Kidney tubule cell (primary cell): ENCODE measurements around the gene TPM2.

Experiments used
- DNase-seq: peaks from one replicate; pipeline ENCODE4 v3.0.0-alpha.2; 2018; ENCODE audit warnings: low spot score

Gene TPM2

DNA sequence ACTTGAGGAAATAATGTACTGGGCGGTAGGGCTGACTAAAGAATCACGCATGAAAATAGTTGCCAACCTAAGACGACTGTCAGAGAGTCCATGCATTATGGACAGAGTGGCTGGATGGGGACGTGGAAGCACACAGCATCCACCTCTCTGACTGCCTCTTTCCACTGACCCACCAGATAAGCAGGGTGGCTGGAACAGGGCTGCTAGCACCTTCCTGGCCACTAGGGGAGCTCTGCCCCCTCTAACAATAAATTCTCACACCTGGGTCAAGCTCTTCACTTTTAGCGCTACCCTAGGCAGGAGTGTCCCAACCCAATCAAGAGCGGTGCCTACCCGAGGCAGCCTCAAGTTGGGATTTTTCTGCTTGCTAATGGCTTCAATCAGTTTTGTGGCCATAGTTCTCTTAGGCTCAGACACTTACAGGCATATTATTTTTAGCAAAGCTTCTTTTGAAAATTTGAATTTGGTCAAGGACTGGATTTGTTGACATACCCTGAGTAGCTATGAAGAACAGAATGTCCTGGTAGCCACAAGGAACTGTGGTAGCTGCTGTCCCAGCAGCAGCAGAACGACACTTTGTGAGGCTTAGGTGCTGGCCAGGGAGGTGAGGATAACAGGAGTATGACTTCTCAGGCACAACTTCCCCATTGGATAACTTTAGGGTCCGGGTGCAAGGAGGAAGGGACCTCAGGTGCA is 6.9 kb upstream of the TPM2 start:
- DNase-seq = peak; percentile 62

DNA sequence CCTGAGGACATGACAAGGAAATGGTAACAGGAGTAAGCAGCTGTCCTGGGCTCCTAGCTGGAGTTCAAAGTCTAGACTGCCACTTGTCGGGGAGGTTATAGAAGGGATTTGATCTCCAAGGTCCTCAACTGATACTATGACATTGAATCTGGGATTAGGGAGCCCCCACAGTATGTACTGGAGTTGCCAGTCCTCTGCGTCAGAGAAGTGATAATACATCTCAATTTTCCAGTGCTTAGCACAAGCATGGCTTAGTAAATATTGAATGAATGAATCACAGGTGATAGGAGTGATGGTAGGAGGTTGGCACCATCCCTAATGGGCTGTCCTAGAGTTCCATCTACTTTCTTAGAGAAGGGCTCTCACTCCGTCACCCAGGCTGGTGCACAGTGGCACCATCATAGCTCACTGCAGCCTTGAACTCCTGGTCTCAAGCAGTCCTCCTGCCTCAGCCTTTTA is 6.2 kb upstream of the TPM2 start:
- DNase-seq = no peak

DNA sequence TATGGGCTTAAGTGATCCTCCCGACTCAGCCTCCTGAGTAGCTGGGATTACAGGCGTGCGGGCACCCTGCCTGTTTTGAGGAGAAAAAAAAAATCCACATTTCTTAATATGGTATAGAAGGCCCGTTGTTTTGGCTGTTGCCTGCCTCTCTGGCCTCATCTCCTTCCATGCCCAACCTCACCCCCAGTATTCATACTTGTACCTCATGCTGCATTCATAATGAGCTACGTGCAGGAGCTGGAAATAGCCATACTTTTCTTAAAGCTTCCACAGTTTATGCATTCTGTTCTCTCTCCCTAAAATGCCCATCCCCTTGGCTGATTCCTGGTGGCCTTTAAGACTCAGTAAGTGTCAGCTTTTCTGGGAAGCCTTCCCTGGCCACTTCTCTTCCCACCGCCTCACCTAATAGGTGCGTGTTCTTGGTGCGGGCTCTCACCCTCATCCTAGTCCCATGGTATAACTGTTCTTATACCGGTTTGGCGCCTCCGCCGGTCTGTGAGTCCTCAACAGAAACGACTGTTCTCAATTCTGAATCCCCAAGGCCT is 2.1 kb upstream of the TPM2 start:
- DNase-seq = no peak

DNA sequence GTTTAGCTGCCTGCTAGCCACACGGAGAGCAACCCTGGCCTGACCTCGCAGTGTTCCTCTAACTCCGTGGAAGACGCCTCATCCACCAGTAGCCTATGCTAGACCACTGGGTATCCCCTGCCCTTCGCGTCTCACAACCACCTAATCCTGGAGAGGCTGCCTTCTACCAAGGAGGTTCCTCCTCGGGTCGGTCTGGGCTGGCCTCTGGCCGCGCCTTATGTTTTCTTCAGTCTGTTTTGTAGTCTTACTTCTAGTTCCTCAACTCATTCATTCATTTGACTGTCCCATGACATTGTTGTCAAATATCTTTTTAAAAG is 1.6 kb upstream of the TPM2 start:
- DNase-seq = no peak

GRCh38 chr9:35690614-35691333 is 1.0 kb upstream of the TPM2 start:
- DNase-seq = peak; percentile 56

DNA sequence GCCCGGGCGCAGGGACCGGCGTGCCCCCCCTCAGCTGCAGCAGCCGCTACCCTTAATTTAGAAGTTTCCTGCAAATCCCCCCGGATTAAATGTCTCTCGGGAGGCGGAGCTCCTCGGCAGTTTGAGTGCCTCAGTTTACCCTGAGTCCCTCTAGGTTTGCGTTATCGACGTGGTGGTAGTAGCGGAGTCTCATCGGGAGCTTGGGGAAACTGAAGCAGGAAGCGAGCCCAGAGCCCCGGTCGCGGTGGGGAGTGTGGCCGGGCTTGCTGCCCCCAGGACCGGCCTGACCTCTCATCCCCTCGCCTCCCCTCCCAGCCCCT is 529 bp upstream of the TPM2 start:
- no peak for DNase-seq

DNA sequence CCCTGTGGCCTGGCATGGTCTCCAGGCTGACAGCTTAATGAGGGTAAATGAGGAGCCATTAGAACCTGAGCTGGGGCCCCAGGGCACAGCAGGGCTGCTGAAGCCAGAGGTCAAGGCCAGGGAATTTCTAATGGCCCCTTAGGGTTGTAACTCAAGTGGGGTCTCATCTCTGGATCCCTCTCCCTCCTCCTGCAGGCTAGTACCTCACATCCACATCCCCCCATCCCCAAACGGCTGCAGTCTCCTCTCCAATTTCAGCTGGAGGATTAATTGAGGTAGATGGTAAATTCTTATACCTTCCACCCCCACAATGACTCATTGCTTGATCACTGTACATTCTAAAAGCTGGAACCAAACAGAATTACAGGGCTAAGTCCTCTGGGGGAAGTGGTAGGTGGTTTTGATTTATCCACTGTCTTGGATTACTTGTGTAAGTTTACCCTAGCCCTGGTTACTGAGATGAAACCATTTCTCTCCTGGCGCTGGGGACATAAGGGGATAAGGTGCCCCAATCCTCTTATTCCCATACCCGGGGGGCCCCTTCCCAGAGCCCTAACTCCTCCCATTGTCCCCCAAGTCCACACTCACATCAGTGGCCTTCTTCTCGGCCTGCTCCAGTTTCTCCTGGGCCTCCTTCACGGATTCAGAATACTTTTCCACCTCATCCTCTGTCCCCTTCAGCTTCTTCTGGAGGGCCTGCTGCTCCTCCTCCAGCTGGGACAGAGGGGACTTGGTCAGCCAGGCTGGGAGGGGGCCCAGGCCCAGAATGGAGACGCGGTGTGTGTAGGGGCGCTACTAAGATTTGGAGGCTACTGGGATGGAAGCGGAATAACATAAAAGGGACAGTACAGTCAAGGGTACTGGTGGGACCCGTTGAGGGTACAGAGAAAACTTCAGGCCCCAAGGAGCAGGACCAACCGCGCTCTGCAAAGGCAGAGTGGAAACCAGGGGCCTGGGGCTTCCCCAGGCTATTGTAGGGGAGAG is 875 bp downstream of the TPM2 start:
- DNase-seq = peak; percentile 78

DNA sequence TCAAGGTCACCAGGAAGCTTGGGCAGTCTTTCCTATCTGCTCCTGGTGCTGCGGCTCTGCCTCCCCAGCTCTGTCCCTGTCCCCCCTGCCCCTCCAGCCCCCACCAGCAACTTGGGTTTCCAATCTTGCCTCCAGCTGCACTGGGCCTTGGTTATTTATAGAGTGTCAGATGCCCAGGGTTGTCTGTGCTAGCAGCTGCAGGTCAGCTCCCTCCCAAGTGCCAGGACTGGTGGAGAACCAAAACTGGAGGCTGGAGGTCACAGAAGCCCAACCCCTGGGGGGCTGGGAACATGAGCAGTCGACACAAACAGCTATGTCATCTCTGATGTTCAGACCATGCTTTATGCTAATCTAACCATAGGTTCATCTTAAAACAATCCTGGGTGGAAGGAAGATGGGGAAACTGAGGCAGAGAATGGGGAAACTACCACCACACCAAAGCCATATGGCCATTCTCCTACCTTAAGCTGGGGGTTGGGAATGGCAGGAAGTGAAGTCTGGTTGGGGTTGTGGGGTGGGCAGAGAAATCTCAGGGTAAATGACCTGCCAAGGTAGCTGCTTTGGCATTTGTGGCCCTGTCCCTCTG is 1.7 kb downstream of the TPM2 start:
- DNase-seq = no peak

GRCh38 chr9:35687306-35687705 is 2.4 kb downstream of the TPM2 start:
- no peak for DNase-seq

DNA sequence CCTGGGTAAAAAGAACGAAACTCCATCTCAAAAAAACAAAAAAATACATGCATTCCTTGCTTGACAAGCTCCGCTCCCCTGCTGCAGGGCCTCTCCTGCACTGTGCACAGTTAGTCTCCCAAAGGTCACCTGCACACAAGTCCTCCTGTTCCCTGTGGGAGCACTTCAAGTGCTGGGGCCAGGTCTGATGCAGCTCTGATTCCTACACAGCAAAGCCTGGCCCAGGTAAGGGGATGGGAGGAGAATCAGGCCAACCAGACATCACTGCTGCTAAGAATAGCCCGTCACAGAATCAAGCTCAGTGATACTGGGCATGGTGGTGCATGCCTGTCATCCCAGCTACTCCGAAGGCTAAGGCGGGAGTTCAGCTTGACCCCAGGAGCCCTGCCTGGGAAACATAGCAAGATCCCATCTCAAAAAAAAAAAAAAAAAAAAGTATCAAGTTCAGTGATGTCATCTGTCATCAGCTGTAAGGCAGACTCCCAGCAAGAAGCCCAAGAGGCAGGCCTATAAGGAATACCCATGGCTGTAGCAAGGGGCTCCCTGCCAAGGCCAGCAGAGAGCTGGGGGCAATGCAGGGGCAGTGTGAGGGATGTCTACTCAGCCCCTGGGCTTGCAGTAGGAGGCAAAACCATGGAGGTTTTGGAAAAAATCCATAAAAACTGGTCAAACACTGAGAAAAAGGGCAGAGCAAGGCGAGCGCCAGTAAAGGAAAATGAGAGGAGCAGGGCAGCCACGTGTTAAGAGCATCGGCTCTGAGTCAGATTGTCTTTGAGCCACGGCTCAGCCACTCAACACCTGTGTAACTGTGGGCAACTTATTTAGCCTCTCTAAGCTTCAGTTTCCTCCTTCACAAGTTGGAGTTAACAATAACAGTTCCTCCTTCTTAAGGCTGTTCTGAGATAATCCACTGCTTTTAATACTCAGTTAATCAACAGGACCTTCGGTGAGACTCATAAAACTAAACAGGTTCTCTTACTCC is 3.2 kb downstream of the TPM2 start:
- DNase-seq = no peak

DNA sequence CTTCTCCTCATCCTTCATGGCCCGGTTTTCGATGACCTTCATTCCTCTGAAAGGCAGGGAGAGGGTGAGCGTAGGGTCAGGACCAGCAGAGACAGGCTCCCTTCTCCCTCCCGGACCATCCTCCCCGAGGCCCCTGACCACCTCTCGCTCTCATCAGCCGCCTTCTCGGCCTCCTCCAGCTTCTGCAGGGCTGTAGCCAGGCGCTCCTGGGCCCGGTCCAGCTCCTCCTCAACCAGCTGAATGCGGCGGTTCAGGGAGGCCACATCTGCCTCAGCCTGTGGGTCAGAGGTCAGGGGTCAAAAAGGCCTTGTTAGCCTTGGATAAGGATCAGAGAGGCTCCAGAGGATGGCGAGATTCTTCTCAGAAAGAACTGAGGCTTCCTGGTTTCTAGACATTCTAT is 4.2 kb downstream of the TPM2 start:
- DNase-seq = no peak

GRCh38 chr9:35684921-35685320 is 4.8 kb downstream of the TPM2 start:
- no peak for DNase-seq

DNA sequence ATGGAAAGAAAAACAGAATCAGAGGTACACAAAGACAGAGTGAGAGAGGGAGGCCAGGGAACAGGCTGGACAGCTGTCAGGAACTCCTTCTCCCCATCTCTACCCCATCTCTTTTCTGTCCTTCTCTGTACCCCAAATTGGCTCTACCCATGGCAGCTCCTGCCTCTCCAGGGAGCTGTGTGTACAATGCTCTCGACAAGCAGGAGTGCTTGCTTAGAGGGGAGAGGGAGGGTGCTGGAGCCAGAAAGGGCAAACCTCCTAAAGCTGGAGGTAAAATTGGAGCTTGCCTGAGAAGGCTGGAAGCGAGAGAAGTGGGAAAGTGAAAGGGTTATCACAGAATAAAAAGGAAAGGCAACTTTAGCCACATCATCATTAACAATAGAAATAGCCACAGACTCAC is 6.4 kb downstream of the TPM2 start:
- no peak for DNase-seq

- no peak for DNase-seq
These were observed 7.0 kb downstream of the TPM2 start for GRCh38 chr9:35682520-35683315.

- no peak for DNase-seq
These were observed 7.7 kb downstream of the TPM2 start for GRCh38 chr9:35682051-35682450.

GRCh38 chr9:35681341-35682002 is 8.3 kb downstream of the TPM2 start:
- DNase-seq = no peak

DNA sequence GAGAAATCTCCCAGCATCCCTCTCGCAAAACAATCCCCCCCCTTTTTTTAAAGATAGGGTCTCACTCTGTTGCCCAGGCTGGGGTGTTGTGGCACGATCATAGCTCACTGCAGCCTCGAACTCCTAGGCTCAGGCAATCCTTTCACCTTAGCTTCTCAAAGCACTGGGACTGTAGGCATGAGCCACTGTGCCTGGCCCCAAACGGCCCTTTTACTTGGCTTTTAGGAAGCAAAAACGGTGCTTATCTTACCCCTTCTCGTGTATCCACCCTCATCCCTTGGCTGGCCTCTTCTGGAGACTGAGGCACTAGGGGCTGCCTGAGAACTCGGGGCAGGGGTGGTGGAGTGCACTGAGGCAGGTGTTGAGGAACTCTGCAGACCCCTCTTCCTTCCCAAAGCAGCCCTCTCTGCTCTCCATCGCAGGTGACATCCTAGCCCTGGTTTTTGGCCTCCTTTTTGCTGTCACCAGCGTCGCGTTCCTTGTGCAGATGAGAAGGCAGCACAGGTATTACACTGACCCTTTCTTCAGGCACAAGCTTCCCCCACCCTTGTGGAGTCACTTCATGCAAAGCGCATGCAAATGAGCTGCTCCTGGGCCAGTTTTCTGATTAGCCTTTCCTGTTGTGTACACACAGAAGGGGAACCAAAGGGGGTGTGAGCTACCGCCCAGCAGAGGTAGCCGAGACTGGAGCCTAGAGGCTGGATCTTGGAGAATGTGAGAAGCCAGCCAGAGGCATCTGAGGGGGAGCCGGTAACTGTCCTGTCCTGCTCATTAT is 9.2 kb downstream of the TPM2 start:
- no peak for DNase-seq

DNA sequence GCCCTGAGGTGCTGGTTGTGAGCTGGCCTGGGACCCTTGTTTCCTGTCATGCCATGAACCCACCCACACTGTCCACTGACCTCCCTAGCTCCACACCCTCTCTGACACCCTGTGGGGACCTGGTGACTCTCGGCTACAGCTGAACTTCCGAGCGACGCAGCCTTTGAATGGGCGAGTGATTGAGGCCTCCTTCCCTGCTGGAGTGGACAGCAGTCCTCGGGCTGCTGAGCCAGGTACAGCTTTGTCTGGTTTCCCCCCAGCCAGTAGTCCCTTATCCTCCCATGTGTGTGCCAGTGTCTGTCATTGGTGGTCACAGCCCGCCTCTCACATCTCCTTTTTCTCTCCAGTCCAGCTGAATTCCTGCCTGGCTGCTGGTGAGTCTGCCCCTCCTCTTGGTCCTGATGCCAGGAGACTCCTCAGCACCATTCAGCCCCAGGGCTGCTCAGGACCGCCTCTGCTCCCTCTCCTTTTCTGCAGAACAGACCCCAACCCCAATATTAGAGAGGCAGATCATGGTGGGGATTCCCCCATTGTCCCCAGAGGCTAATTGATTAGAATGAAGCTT is 9.9 kb downstream of the TPM2 start:
- DNase-seq = no peak
